Stimulated activated CD8-positive, alpha-beta memory T cell treated with anti-CD3 and anti-CD28 coated beads, Interleukin-4, amount 100 ng/mL, for 4 hours (primary cell): ENCODE measurements around the gene LUC7L3.
A peak's percentile ranks its signal among the peaks of the same experiment; 100 is the strongest.
"Not testable (repeated sequence)": the region's sequence is repeated elsewhere in the genome, so short reads cannot be mapped to it uniquely, and the experiment has no call there.

Experiments
- DNase-seq, 2 donors: peaks; one replicate each; pipeline ENCODE4 v3.0.0-alpha.2; 2020; ENCODE audit warnings: low read depth in 2 of 2, low spot score in 1 of 2

Gene LUC7L3

GRCh38 chr17:50719144-50719923 lies at the start of gene LUC7L3:
LUC7L3 (plus strand) TSS chr17:50719603; CDS start chr17:50719733, 130 bp downstream.
- peak; percentile 76 to 87 for DNase-seq

- no peak for DNase-seq
Measured at GRCh38 chr17:50672071-50672470, 47.3 kb upstream of the LUC7L3 start.

- DNase-seq, result no peak
Measured at GRCh38 chr17:50672831-50673551, 46.4 kb upstream of the LUC7L3 start.

- DNase-seq, result no peak
Measured at GRCh38 chr17:50675190-50675589, 44.2 kb upstream of the LUC7L3 start.

GRCh38 chr17:50675627-50676026 lies 43.8 kb upstream of the LUC7L3 start:
- DNase-seq, result no peak

GRCh38 chr17:50676065-50676975 lies 43.1 kb upstream of the LUC7L3 start:
- no peak for DNase-seq

- DNase-seq, result no peak
Measured at GRCh38 chr17:50677851-50678375, 41.5 kb upstream of the LUC7L3 start.

GRCh38 chr17:50679008-50679544 lies 40.3 kb upstream of the LUC7L3 start:
- no peak for DNase-seq

GRCh38 chr17:50680126-50680525 lies 39.3 kb upstream of the LUC7L3 start:
- DNase-seq, result no peak

- DNase-seq, result not testable (repeated sequence)
Measured at GRCh38 chr17:50680543-50681262, 38.7 kb upstream of the LUC7L3 start.

GRCh38 chr17:50681263-50682200 lies 37.9 kb upstream of the LUC7L3 start:
- DNase-seq, result no peak

- DNase-seq, result no peak
Measured at GRCh38 chr17:50682441-50682840, 37.0 kb upstream of the LUC7L3 start.

GRCh38 chr17:50682938-50683337 lies 36.5 kb upstream of the LUC7L3 start:
- DNase-seq, result no peak

GRCh38 chr17:50683434-50684287 lies 35.7 kb upstream of the LUC7L3 start:
- DNase-seq, result no peak

GRCh38 chr17:50684288-50684611 lies 35.2 kb upstream of the LUC7L3 start:
- DNase-seq, result no peak

GRCh38 chr17:50684612-50685333 lies 34.6 kb upstream of the LUC7L3 start:
- no peak for DNase-seq

GRCh38 chr17:50685334-50685665 lies 34.1 kb upstream of the LUC7L3 start:
- no peak for DNase-seq
